AG08396 (cell line): ENCODE measurements around the gene PSMC3IP.

Experiments used
- DNase-seq: peaks from one replicate; pipeline ENCODE4 v3.0.0; 2012; ENCODE audit warnings: low spot score, mixed read lengths

The PSMC3IP gene

GRCh38 chr17:42585353-42585752 is 7.8 kb upstream of the PSMC3IP start:
- no peak for DNase-seq

- no peak for DNase-seq
Observed at GRCh38 chr17:42584880-42585279, 7.4 kb upstream of the PSMC3IP start.

- DNase-seq, result no peak
Observed at GRCh38 chr17:42581744-42582270, 4.3 kb upstream of the PSMC3IP start.

- no peak for DNase-seq
Observed at GRCh38 chr17:42579794-42580551, 2.4 kb upstream of the PSMC3IP start.

- peak; percentile 80 for DNase-seq
Observed at GRCh38 chr17:42578282-42578869, 847 bp upstream of the PSMC3IP start.

GRCh38 chr17:42577140-42577531 is 393 bp downstream of the PSMC3IP start:
- DNase-seq, result no peak

GRCh38 chr17:42574463-42574862 is 3.1 kb downstream of the PSMC3IP start:
- DNase-seq, result no peak

GRCh38 chr17:42573095-42573494 is 4.4 kb downstream of the PSMC3IP start:
- DNase-seq, result no peak

GRCh38 chr17:42571435-42572225 is 5.9 kb downstream of the PSMC3IP start:
- no peak for DNase-seq

GRCh38 chr17:42568341-42569111 is 9.0 kb downstream of the PSMC3IP start:
- DNase-seq, result no peak

GRCh38 chr17:42566883-42567573 is 10.5 kb downstream of the PSMC3IP start, which contains the start of gene MLX:
Gene MLX, plus strand, starts transcription at chr17:42567100. Its CDS starts 25 bp downstream, at chr17:42567125.
- peak; percentile 100 for DNase-seq

GRCh38 chr17:42566215-42566882 is 11.2 kb downstream of the PSMC3IP start:
- DNase-seq, result no peak

- no peak for DNase-seq
Observed at GRCh38 chr17:42565523-42566214, 11.9 kb downstream of the PSMC3IP start.

- no peak for DNase-seq
Observed at GRCh38 chr17:42564815-42565522, 12.6 kb downstream of the PSMC3IP start.

GRCh38 chr17:42563950-42564349 is 13.6 kb downstream of the PSMC3IP start:
- no peak for DNase-seq

GRCh38 chr17:42563543-42563942 is 14.0 kb downstream of the PSMC3IP start:
- DNase-seq, result no peak

- DNase-seq, result no peak
Observed at GRCh38 chr17:42563143-42563509, 14.4 kb downstream of the PSMC3IP start.

GRCh38 chr17:42562388-42563142 is 15.0 kb downstream of the PSMC3IP start:
- DNase-seq, result peak; percentile 46
